ENCODE data around the gene APOO.

DNA sequence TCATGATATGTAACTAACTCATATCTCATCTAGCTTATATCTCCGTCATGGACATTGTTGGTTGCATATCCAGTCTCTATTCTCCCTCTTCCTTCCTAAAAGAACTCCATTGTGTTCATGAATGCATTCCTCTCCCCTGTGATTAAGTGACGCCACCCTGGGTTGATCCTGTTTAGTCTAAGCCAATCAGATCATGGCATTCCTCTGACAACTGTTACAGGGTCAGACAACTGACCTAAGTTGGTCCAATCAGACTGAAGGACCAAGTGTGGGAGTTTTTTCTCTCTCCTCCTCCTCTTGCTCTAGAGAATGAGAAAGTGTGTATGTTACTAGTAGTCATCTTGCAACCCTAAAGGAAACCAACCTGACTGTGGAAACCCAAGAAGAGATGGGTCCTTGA, 3.6 kb downstream of the APOO start:
- TF ChIP-seq, protein P1, sequence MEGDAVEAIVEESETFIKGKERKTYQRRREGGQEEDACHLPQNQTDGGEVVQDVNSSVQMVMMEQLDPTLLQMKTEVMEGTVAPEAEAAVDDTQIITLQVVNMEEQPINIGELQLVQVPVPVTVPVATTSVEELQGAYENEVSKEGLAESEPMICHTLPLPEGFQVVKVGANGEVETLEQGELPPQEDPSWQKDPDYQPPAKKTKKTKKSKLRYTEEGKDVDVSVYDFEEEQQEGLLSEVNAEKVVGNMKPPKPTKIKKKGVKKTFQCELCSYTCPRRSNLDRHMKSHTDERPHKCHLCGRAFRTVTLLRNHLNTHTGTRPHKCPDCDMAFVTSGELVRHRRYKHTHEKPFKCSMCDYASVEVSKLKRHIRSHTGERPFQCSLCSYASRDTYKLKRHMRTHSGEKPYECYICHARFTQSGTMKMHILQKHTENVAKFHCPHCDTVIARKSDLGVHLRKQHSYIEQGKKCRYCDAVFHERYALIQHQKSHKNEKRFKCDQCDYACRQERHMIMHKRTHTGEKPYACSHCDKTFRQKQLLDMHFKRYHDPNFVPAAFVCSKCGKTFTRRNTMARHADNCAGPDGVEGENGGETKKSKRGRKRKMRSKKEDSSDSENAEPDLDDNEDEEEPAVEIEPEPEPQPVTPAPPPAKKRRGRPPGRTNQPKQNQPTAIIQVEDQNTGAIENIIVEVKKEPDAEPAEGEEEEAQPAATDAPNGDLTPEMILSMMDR (IDR thresholded peaks at IDR 0.05; ENCODE audit: low read length) = no peak
- TF ChIP-seq EZH2 (IDR thresholded peaks at IDR 0.05; ENCODE audit: borderline replicate concordance, low read length) = no peak

All from OCI-LY1 (cell line).